Lower leg skin (tissue), 3 donors: ENCODE measurements around the gene HOXD13.

Source experiments
- POLR2A ChIP-seq, 2 donors: fragments of 450-650 bp; IDR thresholded peaks; one replicate each; pipeline ENCODE4 v1.6.1; 2016 to 2017; ENCODE audit warnings: antibody characterized with exemption in 2 of 2, mild to moderate bottlenecking in 1 of 2, moderate library complexity in 1 of 2
- TF ChIP-seq, protein P1 (sequence below), 3 donors: fragments of 450-650 bp; IDR thresholded peaks; one replicate each; pipeline ENCODE4 v1.5.1; 2016; ENCODE audit warnings: antibody characterized with exemption in 3 of 3, mild to moderate bottlenecking in 3 of 3, moderate library complexity in 2 of 3

DNA sequence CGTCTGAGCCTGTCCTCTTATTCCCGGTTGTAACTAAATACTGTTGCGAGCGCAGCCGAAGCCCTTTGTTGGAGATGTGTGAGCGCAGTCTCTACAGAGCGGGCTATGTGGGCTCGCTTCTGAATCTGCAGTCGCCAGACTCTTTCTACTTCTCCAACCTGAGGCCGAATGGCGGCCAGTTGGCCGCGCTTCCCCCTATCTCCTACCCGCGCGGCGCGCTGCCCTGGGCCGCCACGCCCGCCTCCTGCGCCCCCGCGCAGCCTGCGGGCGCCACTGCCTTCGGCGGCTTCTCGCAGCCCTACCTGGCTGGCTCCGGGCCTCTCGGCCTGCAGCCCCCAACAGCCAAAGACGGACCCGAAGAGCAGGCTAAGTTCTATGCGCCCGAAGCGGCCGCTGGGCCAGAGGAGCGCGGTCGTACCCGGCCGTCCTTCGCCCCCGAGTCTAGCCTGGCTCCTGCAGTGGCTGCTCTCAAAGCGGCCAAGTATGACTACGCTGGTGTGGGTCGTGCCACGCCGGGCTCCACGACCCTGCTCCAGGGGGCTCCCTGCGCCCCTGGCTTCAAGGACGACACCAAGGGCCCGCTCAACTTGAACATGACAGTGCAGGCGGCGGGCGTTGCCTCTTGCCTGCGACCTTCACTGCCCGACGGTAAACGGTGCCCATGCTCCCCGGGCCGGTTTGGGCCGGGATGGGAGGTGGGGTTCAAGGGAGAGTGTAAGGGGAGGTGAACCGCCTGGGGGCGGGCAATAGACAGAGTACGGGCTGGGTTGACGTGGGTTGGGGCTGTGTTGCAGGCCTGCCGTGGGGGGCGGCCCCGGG, 7.4 kb downstream of the HOXD13 start, which contains the start of gene HOXD12:
- no peak for TF ChIP-seq POLR2A (IDR thresholded peaks at IDR 0.05)
- TF ChIP-seq, protein P1, sequence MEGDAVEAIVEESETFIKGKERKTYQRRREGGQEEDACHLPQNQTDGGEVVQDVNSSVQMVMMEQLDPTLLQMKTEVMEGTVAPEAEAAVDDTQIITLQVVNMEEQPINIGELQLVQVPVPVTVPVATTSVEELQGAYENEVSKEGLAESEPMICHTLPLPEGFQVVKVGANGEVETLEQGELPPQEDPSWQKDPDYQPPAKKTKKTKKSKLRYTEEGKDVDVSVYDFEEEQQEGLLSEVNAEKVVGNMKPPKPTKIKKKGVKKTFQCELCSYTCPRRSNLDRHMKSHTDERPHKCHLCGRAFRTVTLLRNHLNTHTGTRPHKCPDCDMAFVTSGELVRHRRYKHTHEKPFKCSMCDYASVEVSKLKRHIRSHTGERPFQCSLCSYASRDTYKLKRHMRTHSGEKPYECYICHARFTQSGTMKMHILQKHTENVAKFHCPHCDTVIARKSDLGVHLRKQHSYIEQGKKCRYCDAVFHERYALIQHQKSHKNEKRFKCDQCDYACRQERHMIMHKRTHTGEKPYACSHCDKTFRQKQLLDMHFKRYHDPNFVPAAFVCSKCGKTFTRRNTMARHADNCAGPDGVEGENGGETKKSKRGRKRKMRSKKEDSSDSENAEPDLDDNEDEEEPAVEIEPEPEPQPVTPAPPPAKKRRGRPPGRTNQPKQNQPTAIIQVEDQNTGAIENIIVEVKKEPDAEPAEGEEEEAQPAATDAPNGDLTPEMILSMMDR (IDR thresholded peaks at IDR 0.05) = no peak
